AG09309 (cell line): ENCODE measurements around the gene CLEC20A.

Source experiments
- DNase-seq: peaks from one replicate; pipeline ENCODE4 v3.0.0-alpha.2; 2010; ENCODE audit warnings: low read depth
- H3K4me3 ChIP-seq: 2 replicates; pipeline ENCODE4 v1.5.1; 2011; ENCODE audit warnings: mild to moderate bottlenecking, low read depth, low read length, moderate library complexity; ENCODE audit not compliant: control insufficient read depth
- CTCF ChIP-seq: IDR thresholded peaks from 2 replicates; pipeline ENCODE4 v1.5.1; 2011; ENCODE audit warnings: mild to moderate bottlenecking, low read depth, low read length, inconsistent platforms; ENCODE audit not compliant: insufficient read depth, control insufficient read depth; ENCODE audit errors: missing control alignments

The CLEC20A gene

GRCh38 chr1:178536329-178536728 lies 39.6 kb upstream of the CLEC20A start:
- no peak for TF ChIP-seq CTCF
- DNase-seq = no peak
- no peak overlapping the region for H3K4me3 ChIP-seq

- DNase-seq = no peak
- no peak for TF ChIP-seq CTCF
- H3K4me3 ChIP-seq = no peak overlapping the region
These were observed 37.5 kb upstream of the CLEC20A start for GRCh38 chr1:178534137-178534868.

- TF ChIP-seq CTCF = no peak
- no peak overlapping the region for H3K4me3 ChIP-seq
- no peak for DNase-seq
These were observed 36.6 kb upstream of the CLEC20A start for GRCh38 chr1:178533121-178533946.

- no peak for DNase-seq
- peak; percentile 88 for TF ChIP-seq CTCF
- no peak overlapping the region for H3K4me3 ChIP-seq
These were observed 35.6 kb upstream of the CLEC20A start for GRCh38 chr1:178532392-178532791.

GRCh38 chr1:178531887-178532286 lies 35.1 kb upstream of the CLEC20A start:
- H3K4me3 ChIP-seq = no peak overlapping the region
- no peak for TF ChIP-seq CTCF
- no peak for DNase-seq

GRCh38 chr1:178530502-178530901 lies 33.7 kb upstream of the CLEC20A start:
- TF ChIP-seq CTCF = no peak
- no peak for DNase-seq
- no peak overlapping the region for H3K4me3 ChIP-seq
